ENCODE data around the gene XRRA1.
"Not testable (repeated sequence)": the region's sequence is repeated elsewhere in the genome, so short reads cannot be mapped to it uniquely, and the experiment has no call there.

XRRA1 gene

GRCh38 chr11:74826901-74827300 is 122.0 kb downstream of the XRRA1 start:
- DNase-seq (ENCODE audit: low read depth): no peak

DNA sequence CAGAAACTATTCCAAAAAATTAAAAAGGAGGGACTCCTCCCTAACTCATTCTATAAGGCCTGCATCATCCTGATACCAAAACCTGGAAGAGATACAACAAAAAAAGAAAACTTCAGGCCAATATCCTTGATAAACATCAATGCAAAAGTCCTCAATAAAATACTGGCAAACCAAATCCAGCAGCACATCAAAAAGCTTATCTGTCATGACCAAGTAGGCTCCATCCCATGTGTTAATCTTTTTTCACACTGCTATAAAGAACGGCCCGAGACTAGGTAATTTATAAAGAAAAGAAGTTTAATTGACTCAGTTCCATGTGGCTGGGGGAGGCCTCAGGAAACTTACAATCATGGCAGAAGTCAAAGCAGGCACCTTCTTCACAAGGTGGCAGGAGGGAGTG is 123.3 kb downstream of the XRRA1 start:
- not testable (repeated sequence) for DNase-seq (ENCODE audit: low read depth)

- DNase-seq (ENCODE audit: low read depth): no peak
Measured at GRCh38 chr11:74824285-74824982, 124.5 kb downstream of the XRRA1 start.

DNA sequence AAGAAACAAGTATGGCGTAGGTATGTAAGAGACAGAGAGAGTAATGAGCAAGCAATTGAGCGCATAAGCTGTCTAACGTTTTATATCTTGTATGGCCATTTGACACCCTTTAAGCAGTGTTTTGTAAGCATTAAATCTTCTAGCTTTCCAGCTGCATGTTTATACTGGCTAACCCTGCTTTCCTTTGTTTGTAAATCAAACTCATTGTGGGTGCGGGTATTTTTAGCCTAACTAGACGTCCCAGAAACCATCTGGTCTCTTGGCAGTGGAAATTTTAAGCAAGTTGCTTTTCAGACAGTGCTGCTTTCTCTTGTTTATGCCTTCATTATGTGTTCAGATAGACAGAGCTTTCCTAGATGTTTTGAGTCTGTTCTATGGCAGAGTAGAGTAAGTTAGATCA is 126.7 kb downstream of the XRRA1 start:
- no peak for DNase-seq (ENCODE audit: low read depth)

GRCh38 chr11:74820763-74821162 is 128.1 kb downstream of the XRRA1 start:
- no peak for DNase-seq (ENCODE audit: low read depth)

- no peak for DNase-seq (ENCODE audit: low read depth)
Measured at GRCh38 chr11:74819400-74819799, 129.5 kb downstream of the XRRA1 start.

- DNase-seq (ENCODE audit: low read depth): no peak
Measured at GRCh38 chr11:74818283-74818946, 130.5 kb downstream of the XRRA1 start.

DNA sequence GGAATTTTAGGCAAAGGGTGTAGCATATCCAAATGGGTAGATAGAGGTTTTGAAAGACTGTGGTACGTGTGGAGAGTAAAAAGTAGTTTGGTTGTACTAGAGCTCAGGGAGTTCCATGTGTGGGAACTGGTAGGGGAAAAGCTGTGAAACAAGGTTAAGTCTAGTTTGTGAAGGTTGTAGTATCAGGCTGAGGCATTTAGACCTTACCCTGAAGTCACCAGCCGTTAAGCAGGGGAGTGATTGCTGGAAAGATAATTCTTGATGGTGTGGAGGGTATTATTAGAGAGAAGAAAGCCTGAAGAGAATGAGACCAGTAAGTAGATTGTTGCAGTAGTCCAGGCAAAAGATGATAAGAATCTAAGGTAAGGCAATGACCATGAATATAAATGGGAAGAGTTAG is 132.2 kb downstream of the XRRA1 start:
- no peak for DNase-seq (ENCODE audit: low read depth)

- no peak for DNase-seq (ENCODE audit: low read depth)
Measured at GRCh38 chr11:74815966-74816365, 132.9 kb downstream of the XRRA1 start.

- no peak for DNase-seq (ENCODE audit: low read depth)
Measured at GRCh38 chr11:74809801-74810200, 139.1 kb downstream of the XRRA1 start.

DNA sequence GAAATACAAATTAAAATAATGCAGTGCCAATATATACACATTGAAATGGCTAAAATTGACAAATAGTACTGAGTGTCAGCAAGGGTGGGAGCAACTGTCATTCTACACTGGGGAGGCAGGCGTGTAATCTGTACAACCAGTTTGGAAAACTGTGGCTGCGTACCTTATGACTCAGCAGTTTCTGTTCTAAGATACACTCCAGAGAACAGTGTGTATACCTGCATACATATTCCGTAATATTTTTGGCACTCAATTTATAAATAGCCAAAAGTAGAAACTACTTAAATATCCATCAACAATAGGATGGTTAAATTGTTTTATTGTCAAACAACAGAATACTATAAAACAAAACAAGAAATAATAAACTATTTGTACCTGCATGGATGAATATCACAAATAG is 142.6 kb downstream of the XRRA1 start:
- no peak for DNase-seq (ENCODE audit: low read depth)

DNA sequence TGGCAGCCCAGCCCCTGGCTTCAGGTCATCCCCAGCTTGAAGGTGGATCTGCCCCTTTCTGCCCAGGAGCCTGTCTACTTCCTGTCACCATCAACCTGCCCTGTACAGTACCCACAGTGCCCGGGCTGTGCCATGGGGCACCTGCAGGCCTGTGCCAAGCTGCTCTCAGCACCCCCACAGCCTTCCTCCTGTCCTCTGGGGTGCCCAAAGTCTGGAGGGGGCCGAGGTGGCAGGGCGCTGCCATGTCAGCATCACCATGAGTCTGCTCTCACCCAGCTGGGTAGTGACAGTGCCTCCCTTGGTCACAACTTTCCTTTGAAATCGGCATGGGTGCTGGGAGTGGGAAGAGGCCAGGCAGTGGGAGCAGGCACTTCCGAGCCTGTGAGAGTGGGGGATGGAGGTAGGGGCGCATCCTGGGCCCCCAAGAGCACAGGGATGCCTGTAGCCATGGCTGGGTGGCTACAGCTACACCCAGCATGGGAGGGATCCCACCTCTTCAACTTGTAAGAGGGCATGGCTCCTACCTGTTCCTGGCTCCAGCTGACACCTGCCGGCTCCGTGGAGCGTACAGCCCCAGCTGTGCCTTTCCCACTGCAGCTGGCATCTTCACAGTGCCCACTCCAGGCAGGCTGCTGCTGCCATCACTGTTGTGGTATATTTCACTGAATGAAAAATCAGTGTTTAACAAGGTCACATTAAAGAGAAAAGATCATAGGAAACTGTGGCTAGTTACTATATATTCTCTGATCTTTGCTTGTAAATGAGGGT is 157.4 kb downstream of the XRRA1 start:
- DNase-seq (ENCODE audit: low read depth): no peak
